A549 treated with Hydrocortisone at 1 μM for 4 hours (cell line): Measurements from ENCODE around the gene UQCRC2. TPM values are rescaled to one million over a fixed set of nuclear protein-coding genes. Genes with fewer than 3 reads are reported as not detected.

ENCODE experiments used
- total RNA-seq: library from RNA; stranded (reverse); fragments of 200-300 nt; extraction: Qiagen RNA extraction; gene quantifications from 5 replicates; pipeline ENCODE4 v1.2.3, GENCODE V29; 2022

The UQCRC2 gene
- total RNA-seq, result 157 to 213 TPM (median 166 TPM) in 5 replicates

DNA sequence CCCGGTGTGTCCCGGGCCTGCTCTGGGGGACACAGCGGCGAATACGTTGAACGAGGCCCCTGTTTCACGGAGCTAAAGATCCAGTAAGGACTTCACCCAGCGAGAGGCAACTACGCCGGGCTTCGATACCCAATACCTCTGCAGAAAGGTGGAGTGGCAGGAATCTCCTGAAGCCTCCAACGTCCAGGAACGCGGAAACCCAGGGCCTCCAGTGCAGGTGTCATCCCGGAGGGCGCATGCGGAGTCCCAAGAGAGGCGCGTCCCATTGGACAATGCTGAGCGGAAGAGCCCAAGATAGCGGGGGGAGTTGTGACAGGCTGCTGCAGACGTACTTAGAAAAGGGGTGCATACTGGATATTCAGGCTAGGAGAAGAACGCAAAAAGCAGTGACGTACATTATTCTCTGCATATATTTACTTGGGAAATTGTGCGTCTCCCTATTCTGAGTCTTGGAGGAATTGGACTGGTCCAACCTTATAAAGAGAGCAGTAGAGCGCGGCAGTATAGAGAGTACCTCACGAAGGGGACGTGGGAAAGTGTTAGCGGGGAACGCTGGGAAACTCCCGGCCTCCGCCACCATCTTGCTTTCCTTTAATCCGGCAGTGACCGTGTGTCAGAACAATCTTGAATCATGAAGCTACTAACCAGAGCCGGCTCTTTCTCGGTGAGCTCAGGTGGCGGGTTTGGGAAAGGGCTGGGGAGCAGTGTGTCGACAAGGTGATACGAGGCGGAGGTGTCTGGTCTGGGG lies at the start of gene UQCRC2:
Gene UQCRC2 (plus strand): TSS at position 569 of the 748 bp plus-strand sequence. CDS start 63 bp downstream, at position 632.

GRCh38 chr16:22007509-22008214 lies 54.5 kb downstream of the UQCRC2 start, which contains the start of gene MOSMO:
Gene MOSMO, plus strand, starts transcription at chr16:22008111. Its CDS starts 191 bp downstream, at chr16:22008302.

Other genes with a start within 250 kb of the UQCRC2 start
- gene NPIPB4, start 95.6 kb upstream of the UQCRC2 start, total RNA-seq, result 24.4 to 26.7 TPM (median 24.9 TPM) in 5 replicates
- 0.06 TPM in 1 of 5 replicates, not detected in the others for gene PDZD9, start 47.8 kb downstream of the UQCRC2 start, total RNA-seq
- 12.6 to 16.3 TPM (median 13.5 TPM) in 5 replicates for gene MOSMO, start 54.8 kb downstream of the UQCRC2 start, total RNA-seq
- gene VWA3A, start 139.2 kb downstream of the UQCRC2 start, total RNA-seq, result 0.02 to 0.07 TPM (median 0.07 TPM) in 3 of 5 replicates, not detected in the others
- gene SDR42E2, start 209.1 kb downstream of the UQCRC2 start, total RNA-seq, result not detected in 5 replicates